Panc1 (cell line): ENCODE measurements around the gene HOXD9.

ENCODE experiments used
- CTCF ChIP-seq: fragments of 450-650 bp; IDR thresholded peaks from 2 replicates; pipeline ENCODE4 v1.5.1; 2017; ENCODE audit warnings: mild to moderate bottlenecking
- POLR2AphosphoS5 ChIP-seq: IDR thresholded peaks from 2 replicates; pipeline ENCODE4 v1.6.1; 2012; ENCODE audit warnings: mild to moderate bottlenecking, low read depth, low read length, moderate library complexity
- SIN3A ChIP-seq: IDR thresholded peaks from 2 replicates; pipeline ENCODE4 v1.6.1; 2012; ENCODE audit warnings: low read depth, mild to moderate bottlenecking, low read length, moderate library complexity, borderline replicate concordance; ENCODE audit not compliant: insufficient read depth

DNA sequence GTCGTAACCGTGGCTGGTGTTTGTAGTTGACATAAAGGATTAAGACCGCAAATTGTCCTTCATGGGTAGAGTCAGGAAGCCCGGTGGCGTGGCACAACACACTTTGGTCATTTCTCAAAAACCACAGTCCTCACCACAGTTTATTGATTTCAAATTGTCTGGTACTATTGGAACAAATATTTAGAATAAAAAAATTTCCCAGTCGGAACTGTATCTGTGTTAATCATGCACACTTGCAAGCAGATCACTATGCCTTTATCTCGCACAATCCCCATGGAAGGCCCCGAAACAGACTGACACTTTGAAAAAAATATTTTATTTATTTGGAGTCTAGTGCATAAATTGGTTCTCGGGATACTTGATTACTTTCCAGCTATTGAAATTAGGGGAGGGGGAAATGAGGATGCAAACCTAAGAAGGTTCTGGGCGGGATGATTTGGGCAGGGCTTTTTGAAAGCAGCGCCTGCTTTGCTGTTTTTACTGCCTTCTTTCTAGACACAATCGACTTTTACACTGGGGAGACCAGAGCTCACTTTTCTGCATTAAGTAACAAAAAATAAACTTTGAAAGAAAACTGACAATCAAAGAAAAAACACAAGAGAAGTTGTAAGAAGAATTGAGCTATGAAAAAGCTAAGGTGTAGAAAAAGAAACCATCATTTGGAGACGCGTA lies 50.5 kb downstream of the HOXD9 start:
- TF ChIP-seq CTCF = no peak
- no peak for TF ChIP-seq SIN3A
- no peak for TF ChIP-seq POLR2AphosphoS5
